ENCODE data around the gene CCDC27.

DNA sequence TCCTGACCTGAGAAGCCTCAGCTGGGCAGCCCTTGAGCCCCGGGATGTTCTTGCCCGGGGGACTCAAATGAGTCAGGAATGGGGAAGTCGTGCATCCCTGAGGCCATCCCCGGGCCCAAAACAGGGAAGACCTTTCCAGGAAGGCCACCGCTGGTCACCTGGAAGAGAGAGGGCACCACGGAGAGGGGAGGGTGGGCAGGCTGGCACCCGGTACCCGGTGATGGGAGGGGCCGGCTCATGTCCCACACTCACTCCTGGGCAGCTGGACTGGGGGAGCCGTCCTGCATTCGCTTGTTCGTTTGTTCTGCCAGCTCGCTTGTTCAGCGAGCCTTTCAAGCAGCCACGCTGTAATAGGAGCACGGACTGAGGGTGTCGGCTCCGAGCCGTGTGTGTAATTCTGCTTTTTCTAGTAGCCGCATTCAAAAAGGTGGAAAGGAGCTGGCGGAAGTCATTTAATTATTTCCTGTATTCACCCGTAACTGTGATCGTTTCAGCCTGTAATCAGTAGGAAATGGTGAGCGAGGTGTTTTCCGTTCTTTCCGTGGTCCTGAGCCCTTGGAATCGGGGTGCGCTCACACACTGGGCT, 48.4 kb upstream of the CCDC27 start:
- no peak for TF ChIP-seq CTCF (IDR thresholded peaks at IDR 0.05)
- no peak for TF ChIP-seq EZH2 (IDR thresholded peaks at IDR 0.05; ENCODE audit: borderline replicate concordance, insufficient read depth, low read depth, low read length, poor library complexity, severe bottlenecking)
